DOHH2 (cell line): ENCODE data around the gene ATP2B2.

ENCODE experiments used
- H3F3A ChIP-seq: fragments of 200-600 bp; sonication (generic), shearing (Covaris generic); 2 replicates; pipeline ENCODE4 v1.6.0; 2016; ENCODE audit warnings: antibody characterized with exemption, mild to moderate bottlenecking; ENCODE audit not compliant: control insufficient read depth, insufficient read depth
- H3K27ac ChIP-seq: fragments of 200-600 bp; sonication (generic); 2 replicates; pipeline ENCODE4 v1.5.1; 2014; ENCODE audit warnings: low read depth, mild to moderate bottlenecking, low read length, moderate library complexity
- H3K27me3 ChIP-seq: fragments of 200-600 bp; sonication (generic); 2 replicates; pipeline ENCODE4 v1.6.1; 2014; ENCODE audit warnings: mild to moderate bottlenecking, low read length, mixed read lengths; ENCODE audit not compliant: control insufficient read depth
- H3K36me3 ChIP-seq: fragments of 200-600 bp; sonication (generic); 2 replicates; pipeline ENCODE4 v1.6.1; 2014; ENCODE audit warnings: mild to moderate bottlenecking, low read length, moderate library complexity, mixed read lengths; ENCODE audit not compliant: control insufficient read depth
- H3K4me1 ChIP-seq: fragments of 200-600 bp; sonication (generic); 2 replicates; pipeline ENCODE4 v1.6.1; 2014; ENCODE audit warnings: mild to moderate bottlenecking, low read length, mixed read lengths; ENCODE audit not compliant: control insufficient read depth
- H3K4me2 ChIP-seq: fragments of 200-600 bp; sonication (generic); 2 replicates; pipeline ENCODE4 v1.6.0; 2014; ENCODE audit warnings: mild to moderate bottlenecking, low read length, moderate library complexity
- H3K4me3 ChIP-seq: fragments of 200-600 bp; sonication (generic); 2 replicates; pipeline ENCODE4 v1.5.1; 2014; ENCODE audit warnings: mild to moderate bottlenecking, low read length, mixed read lengths
- H3K79me2 ChIP-seq: fragments of 200-600 bp; sonication (generic); 2 replicates; pipeline ENCODE4 v1.6.1; 2014; ENCODE audit warnings: mild to moderate bottlenecking, low read length, mixed read lengths; ENCODE audit not compliant: control insufficient read depth
- H3K9me2 ChIP-seq: fragments of 200-600 bp; sonication (generic); replicated peaks from 2 replicates; pipeline ENCODE4 v1.6.1; 2014; ENCODE audit warnings: mild to moderate bottlenecking, low read length, mixed read lengths; ENCODE audit not compliant: control insufficient read depth
- H3K9me3 ChIP-seq: fragments of 200-600 bp; sonication (generic); 2 replicates; pipeline ENCODE4 v1.6.1; 2014; ENCODE audit warnings: antibody characterized with exemption, low read length, mixed read lengths; ENCODE audit not compliant: control insufficient read depth, insufficient read depth
- H4K20me1 ChIP-seq: fragments of 200-600 bp; sonication (generic); 2 replicates; pipeline ENCODE4 v1.6.0; 2014; ENCODE audit warnings: low read depth, mild to moderate bottlenecking, antibody characterized with exemption, low read length, moderate library complexity; ENCODE audit not compliant: control insufficient read depth, insufficient read depth
- EZH2phosphoT487 ChIP-seq: fragments of 200-600 bp; sonication (generic); IDR thresholded peaks from 2 replicates; pipeline ENCODE4 v1.6.1; 2017; ENCODE audit warnings: borderline replicate concordance, mild to moderate bottlenecking, antibody characterized with exemption, low read length, moderate library complexity, mixed read lengths
- TF ChIP-seq, protein P1 (sequence below): fragments of 200-600 bp; sonication (generic); IDR thresholded peaks from one replicate; pipeline ENCODE4 v1.5.1; 2014; ENCODE audit warnings: antibody characterized with exemption, mild to moderate bottlenecking, low read depth, low read length; ENCODE audit not compliant: poor library complexity, severe bottlenecking

The ATP2B2 gene

DNA sequence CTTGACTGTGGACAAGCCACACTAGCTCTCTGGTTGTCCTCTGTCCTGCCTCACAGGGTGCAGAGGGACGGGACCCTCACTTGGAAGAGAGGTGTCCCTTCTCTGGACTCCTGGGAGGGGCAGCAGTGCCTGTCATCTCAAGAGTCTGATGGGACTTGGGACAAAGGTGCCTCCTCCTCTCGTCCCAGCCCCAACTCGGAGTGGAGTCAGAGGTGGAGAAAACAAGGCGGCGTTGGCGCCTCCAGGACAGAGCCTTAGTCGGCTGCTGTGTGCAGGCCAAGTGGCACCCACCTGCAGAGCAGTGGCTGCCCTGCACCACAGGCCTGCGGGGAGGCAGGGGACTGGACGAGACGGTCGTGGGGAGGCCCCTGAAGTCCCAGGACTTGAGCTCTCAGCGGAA, 175.1 kb downstream of the ATP2B2 start:
- Histone ChIP-seq H3K27me3 (peaks cover 3% of the 10 kb centered on the region; the same call in 1 of the 2 replicates), H3K4me1 (peaks cover 18% of the 10 kb centered on the region), H3F3A (no peaks in the 10 kb centered on the region), H3K27ac (no peak overlapping the region), H3K9me3 (no peaks in the 10 kb centered on the region), H4K20me1 (no peaks in the 10 kb centered on the region; the same call in 1 of the 2 replicates), H3K4me3 (no peak overlapping the region), H3K4me2 (no peak overlapping the region), H3K9me2 (no peaks in the 10 kb centered on the region), H3K79me2 (no peaks in the 10 kb centered on the region), H3K36me3 (no peaks in the 10 kb centered on the region)
- TF ChIP-seq, protein P1, sequence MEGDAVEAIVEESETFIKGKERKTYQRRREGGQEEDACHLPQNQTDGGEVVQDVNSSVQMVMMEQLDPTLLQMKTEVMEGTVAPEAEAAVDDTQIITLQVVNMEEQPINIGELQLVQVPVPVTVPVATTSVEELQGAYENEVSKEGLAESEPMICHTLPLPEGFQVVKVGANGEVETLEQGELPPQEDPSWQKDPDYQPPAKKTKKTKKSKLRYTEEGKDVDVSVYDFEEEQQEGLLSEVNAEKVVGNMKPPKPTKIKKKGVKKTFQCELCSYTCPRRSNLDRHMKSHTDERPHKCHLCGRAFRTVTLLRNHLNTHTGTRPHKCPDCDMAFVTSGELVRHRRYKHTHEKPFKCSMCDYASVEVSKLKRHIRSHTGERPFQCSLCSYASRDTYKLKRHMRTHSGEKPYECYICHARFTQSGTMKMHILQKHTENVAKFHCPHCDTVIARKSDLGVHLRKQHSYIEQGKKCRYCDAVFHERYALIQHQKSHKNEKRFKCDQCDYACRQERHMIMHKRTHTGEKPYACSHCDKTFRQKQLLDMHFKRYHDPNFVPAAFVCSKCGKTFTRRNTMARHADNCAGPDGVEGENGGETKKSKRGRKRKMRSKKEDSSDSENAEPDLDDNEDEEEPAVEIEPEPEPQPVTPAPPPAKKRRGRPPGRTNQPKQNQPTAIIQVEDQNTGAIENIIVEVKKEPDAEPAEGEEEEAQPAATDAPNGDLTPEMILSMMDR = no peak
- no peak for TF ChIP-seq EZH2phosphoT487

DNA sequence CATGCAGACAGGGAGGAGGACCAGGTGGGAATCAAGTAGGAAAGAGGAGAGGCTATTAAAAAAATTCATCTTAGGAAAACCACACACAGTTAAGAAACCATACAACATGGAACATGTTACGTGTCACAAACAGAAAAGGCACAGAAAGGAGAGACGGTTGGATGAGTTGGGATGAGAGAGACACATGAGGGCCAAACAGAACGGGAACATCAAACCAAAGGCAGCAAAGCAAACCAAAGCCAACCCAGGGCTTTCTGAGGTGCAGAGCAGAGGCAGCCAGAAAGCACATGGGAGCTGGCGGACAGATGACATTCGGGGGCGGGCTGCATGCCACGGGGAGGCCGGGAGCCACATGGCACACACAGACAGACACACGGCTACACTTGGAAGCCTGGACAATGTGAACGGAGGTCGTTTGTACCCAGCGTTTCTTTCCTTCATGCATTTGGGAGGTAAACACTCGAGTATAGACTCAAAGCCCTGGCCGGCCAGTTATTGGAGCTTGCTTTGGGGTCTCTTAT, 175.8 kb downstream of the ATP2B2 start:
- TF ChIP-seq, protein P1 = no peak
- no peak for TF ChIP-seq EZH2phosphoT487

DNA sequence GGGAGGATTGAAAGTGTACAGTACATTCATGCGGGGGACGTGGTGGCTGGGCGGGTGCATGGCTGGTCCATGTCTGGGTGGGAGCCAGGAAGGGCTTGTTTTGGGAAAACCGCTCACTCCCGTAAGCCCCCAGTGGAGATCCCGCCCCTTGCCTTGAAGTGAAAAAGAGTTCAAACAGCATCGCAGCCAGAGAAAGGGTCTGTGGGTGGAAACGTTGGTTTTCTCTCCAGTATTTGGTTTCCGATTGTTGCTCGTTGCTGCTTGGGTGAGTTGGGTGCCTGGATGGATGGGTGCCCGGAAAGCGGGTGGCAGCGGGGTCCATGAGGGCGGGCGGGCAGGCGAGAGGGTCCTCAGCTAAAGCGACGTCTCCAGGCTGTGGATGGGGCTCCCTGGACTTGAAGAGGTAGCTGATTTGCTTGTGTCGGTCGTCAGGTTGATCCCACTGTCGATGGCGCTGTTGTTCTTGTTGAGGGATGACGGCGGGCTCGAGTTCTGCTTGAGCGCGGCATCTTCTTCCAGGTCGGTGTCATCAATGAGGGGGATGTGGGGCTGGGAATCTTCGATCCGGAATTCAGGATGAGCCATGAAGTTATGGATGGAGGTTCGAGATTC, 176.8 kb downstream of the ATP2B2 start:
- Histone ChIP-seq H3K9me3 (no peaks in the 10 kb centered on the region), H3K9me2 (no peaks in the 10 kb centered on the region), H3K79me2 (no peaks in the 10 kb centered on the region), H3K4me1 (peaks cover 9% of the 10 kb centered on the region), H3K4me3 (no peak overlapping the region), H3K27ac (no peak overlapping the region), H3K36me3 (no peaks in the 10 kb centered on the region), H4K20me1 (no peaks in the 10 kb centered on the region; the same call in 1 of the 2 replicates), H3K4me2 (no peak overlapping the region), H3K27me3 (peaks cover 3% of the 10 kb centered on the region; the same call in 1 of the 2 replicates), H3F3A (no peaks in the 10 kb centered on the region)
- no peak for TF ChIP-seq EZH2phosphoT487
- TF ChIP-seq, protein P1 = no peak

More for the DNA sequence above, 175.8 kb downstream of the ATP2B2 start:
- H3K9me2 ChIP-seq = no peaks in the 10 kb centered on the region
- no peak overlapping the region for H3K4me2 ChIP-seq
- no peaks in the 10 kb centered on the region; the same call in 1 of the 2 replicates for H4K20me1 ChIP-seq
- H3K9me3 ChIP-seq = no peaks in the 10 kb centered on the region
- H3K4me1 ChIP-seq = peaks cover 14% of the 10 kb centered on the region
- no peaks in the 10 kb centered on the region for H3K36me3 ChIP-seq
- no peaks in the 10 kb centered on the region for H3K79me2 ChIP-seq
- H3F3A ChIP-seq = no peaks in the 10 kb centered on the region
- H3K27ac ChIP-seq = no peak overlapping the region
- peaks cover 3% of the 10 kb centered on the region; the same call in 1 of the 2 replicates for H3K27me3 ChIP-seq
- H3K4me3 ChIP-seq = no peak overlapping the region
